SK-N-SH treated with all-trans-retinoic acid at 6 μM for 48 hours (cell line): ENCODE measurements around the gene OR8J3.

Source experiments
- ATAC-seq: fragments of 200-7000 bp; cut with Tn5 transposase; 3 replicates; pipeline ENCODE4 v1.9.1; 2020; ENCODE audit warnings: mild to moderate bottlenecking, moderate library complexity
- ARNTL ChIP-seq: fragments of 450-650 bp; formaldehyde crosslinking; IDR thresholded peaks from 2 replicates; pipeline ENCODE4 v1.5.0; 2020; ENCODE audit warnings: low read depth, mild to moderate bottlenecking, moderate library complexity, borderline replicate concordance
- BACH2 ChIP-seq: fragments of 250-450 bp; sonication (Bioruptor Pico); IDR thresholded peaks from 2 replicates; pipeline ENCODE4 v1.9.0; 2021; ENCODE audit warnings: mild to moderate bottlenecking, borderline replicate concordance
- CSDC2 ChIP-seq: fragments of 250-450 bp; sonication (Bioruptor Pico); IDR thresholded peaks from 2 replicates; pipeline ENCODE4 v1.5.0; 2020; ENCODE audit warnings: mild to moderate bottlenecking, moderate library complexity
- ESRRG ChIP-seq: fragments of 250-450 bp; sonication (Bioruptor Pico); IDR thresholded peaks from 2 replicates; pipeline ENCODE4 v1.6.1; 2021; ENCODE audit warnings: mild to moderate bottlenecking
- GLIS3 ChIP-seq: fragments of 250-450 bp; sonication (Bioruptor Pico); IDR thresholded peaks from 2 replicates; pipeline ENCODE4 v1.5.0; 2020; ENCODE audit warnings: mild to moderate bottlenecking, moderate library complexity
- ISL1 ChIP-seq: fragments of 250-450 bp; sonication (Bioruptor Pico); IDR thresholded peaks from 2 replicates; pipeline ENCODE4 v2.1.2; 2022; ENCODE audit warnings: mild to moderate bottlenecking, moderate library complexity
- OSR1 ChIP-seq: fragments of 250-450 bp; sonication (Bioruptor Pico); IDR thresholded peaks from 2 replicates; pipeline ENCODE4 v1.8.0; 2022; ENCODE audit warnings: moderate library complexity, mild to moderate bottlenecking, inconsistent platforms
- PPARA ChIP-seq: fragments of 250-450 bp; sonication (Bioruptor Pico); IDR thresholded peaks from 2 replicates; pipeline ENCODE4 v1.5.0; 2020; ENCODE audit warnings: mild to moderate bottlenecking, borderline replicate concordance
- RARB ChIP-seq: fragments of 250-450 bp; sonication (Bioruptor Pico); IDR thresholded peaks from 2 replicates; pipeline ENCODE4 v1.8.0; 2021; ENCODE audit warnings: mild to moderate bottlenecking, moderate library complexity
- SNAI2 ChIP-seq: fragments of 250-450 bp; sonication (Bioruptor Pico); IDR thresholded peaks from 2 replicates; pipeline ENCODE4 v1.5.0; 2020; ENCODE audit warnings: mild to moderate bottlenecking, moderate library complexity
- TCF4 ChIP-seq: fragments of 250-450 bp; sonication (Bioruptor Pico); IDR thresholded peaks from 2 replicates; pipeline ENCODE4 v1.8.0; 2021; ENCODE audit warnings: mild to moderate bottlenecking, moderate library complexity, borderline replicate concordance
- TOX ChIP-seq: fragments of 250-450 bp; sonication (Bioruptor Pico); IDR thresholded peaks from 2 replicates; pipeline ENCODE4 v1.8.0; 2021; ENCODE audit warnings: mild to moderate bottlenecking, moderate library complexity, borderline replicate concordance
- ZC3H10 ChIP-seq: fragments of 250-450 bp; sonication (Bioruptor Pico); IDR thresholded peaks from 2 replicates; pipeline ENCODE4 v1.5.1; 2021; ENCODE audit warnings: mild to moderate bottlenecking, moderate library complexity
- ZFP3 ChIP-seq: fragments of 250-450 bp; sonication (Bioruptor Pico); IDR thresholded peaks from 2 replicates; pipeline ENCODE4 v1.5.0; 2020; ENCODE audit warnings: mild to moderate bottlenecking, moderate library complexity
- ZFP30 ChIP-seq: fragments of 450-650 bp; formaldehyde crosslinking; IDR thresholded peaks from 2 replicates; pipeline ENCODE4 v1.5.0; 2022; ENCODE audit warnings: mild to moderate bottlenecking, moderate library complexity
- ZNF565 ChIP-seq: fragments of 450-650 bp; formaldehyde crosslinking; conservative IDR thresholded peaks from 2 replicates; pipeline ENCODE4 v1.5.0; 2020; ENCODE audit warnings: low read depth, mild to moderate bottlenecking, moderate library complexity
- ZNF70 ChIP-seq: fragments of 450-650 bp; formaldehyde crosslinking; IDR thresholded peaks from 2 replicates; pipeline ENCODE4 v1.5.0; 2020; ENCODE audit warnings: mild to moderate bottlenecking, moderate library complexity
- ZNF8 ChIP-seq: fragments of 450-650 bp; formaldehyde crosslinking; IDR thresholded peaks from 2 replicates; pipeline ENCODE4 v1.5.0; 2020; ENCODE audit warnings: mild to moderate bottlenecking, moderate library complexity
- TF ChIP-seq, protein P1 (sequence below): fragments of 250-450 bp; sonication (Bioruptor Pico); IDR thresholded peaks from 2 replicates; pipeline ENCODE4 v1.8.0; 2020; ENCODE audit warnings: mild to moderate bottlenecking, moderate library complexity, borderline replicate concordance
- TF ChIP-seq, protein P2 (sequence below): fragments of 250-450 bp; sonication (Bioruptor Pico); IDR thresholded peaks from 2 replicates; pipeline ENCODE4 v1.5.1; 2021; ENCODE audit warnings: mild to moderate bottlenecking, moderate library complexity
- TF ChIP-seq, protein P3 (sequence below): fragments of 250-450 bp; sonication (Bioruptor Pico); IDR thresholded peaks from 2 replicates; pipeline ENCODE4 v1.5.1; 2020; ENCODE audit warnings: low read depth, mild to moderate bottlenecking, moderate library complexity
- TF ChIP-seq, protein P4 (sequence below): fragments of 250-450 bp; sonication (Bioruptor Pico); IDR thresholded peaks from 2 replicates; pipeline ENCODE4 v1.5.0; 2020; ENCODE audit warnings: mild to moderate bottlenecking, moderate library complexity
- TF ChIP-seq, protein P5 (sequence below): fragments of 250-450 bp; sonication (Bioruptor Pico); IDR thresholded peaks from 2 replicates; pipeline ENCODE4 v1.8.0; 2021; ENCODE audit warnings: low read depth, mild to moderate bottlenecking, moderate library complexity, borderline replicate concordance

Gene OR8J3

DNA sequence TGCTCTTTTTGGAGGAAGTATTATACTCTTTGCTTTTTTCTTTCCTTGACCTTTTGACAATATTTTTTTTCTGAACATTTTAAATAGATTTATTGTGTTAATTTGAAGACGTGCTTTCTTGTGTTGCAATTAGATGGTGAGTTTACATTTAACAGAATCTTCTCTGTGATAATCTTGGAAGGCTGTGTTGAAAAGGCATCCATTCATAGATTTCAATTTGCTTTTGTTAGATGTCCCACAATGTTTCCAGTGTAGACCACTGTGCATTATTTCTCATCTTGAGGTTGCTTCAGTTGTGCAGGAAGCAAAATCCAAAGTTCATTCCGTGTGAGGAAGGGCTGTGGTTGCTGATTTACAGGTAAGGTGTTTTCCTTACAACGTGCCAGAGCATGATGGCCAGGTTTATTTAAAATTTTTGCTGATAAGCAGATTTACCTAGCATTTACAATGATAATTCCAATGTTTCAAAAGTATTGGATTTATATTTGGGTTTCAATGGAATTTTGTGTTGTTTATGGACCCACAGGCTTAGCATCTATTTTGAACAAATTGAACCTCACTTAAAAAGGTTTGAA is 32.3 kb upstream of the OR8J3 start:
- TF ChIP-seq ESRRG (CRISPR knock-in tag) = no peak
- no peak for TF ChIP-seq TCF4
- TF ChIP-seq, protein P1, sequence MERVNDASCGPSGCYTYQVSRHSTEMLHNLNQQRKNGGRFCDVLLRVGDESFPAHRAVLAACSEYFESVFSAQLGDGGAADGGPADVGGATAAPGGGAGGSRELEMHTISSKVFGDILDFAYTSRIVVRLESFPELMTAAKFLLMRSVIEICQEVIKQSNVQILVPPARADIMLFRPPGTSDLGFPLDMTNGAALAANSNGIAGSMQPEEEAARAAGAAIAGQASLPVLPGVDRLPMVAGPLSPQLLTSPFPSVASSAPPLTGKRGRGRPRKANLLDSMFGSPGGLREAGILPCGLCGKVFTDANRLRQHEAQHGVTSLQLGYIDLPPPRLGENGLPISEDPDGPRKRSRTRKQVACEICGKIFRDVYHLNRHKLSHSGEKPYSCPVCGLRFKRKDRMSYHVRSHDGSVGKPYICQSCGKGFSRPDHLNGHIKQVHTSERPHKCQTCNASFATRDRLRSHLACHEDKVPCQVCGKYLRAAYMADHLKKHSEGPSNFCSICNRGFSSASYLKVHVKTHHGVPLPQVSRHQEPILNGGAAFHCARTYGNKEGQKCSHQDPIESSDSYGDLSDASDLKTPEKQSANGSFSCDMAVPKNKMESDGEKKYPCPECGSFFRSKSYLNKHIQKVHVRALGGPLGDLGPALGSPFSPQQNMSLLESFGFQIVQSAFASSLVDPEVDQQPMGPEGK (CRISPR knock-in tag) = no peak
- no peak for TF ChIP-seq ZNF70 (CRISPR knock-in tag)
- no peak for TF ChIP-seq ZNF565
- TF ChIP-seq ZFP30 = no peak
- no peak for TF ChIP-seq PPARA
- TF ChIP-seq, protein P2, sequence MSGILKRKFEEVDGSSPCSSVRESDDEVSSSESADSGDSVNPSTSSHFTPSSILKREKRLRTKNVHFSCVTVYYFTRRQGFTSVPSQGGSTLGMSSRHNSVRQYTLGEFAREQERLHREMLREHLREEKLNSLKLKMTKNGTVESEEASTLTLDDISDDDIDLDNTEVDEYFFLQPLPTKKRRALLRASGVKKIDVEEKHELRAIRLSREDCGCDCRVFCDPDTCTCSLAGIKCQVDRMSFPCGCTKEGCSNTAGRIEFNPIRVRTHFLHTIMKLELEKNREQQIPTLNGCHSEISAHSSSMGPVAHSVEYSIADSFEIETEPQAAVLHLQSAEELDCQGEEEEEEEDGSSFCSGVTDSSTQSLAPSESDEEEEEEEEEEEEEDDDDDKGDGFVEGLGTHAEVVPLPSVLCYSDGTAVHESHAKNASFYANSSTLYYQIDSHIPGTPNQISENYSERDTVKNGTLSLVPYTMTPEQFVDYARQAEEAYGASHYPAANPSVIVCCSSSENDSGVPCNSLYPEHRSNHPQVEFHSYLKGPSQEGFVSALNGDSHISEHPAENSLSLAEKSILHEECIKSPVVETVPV (CRISPR knock-in tag) = no peak
- TF ChIP-seq, protein P3, sequence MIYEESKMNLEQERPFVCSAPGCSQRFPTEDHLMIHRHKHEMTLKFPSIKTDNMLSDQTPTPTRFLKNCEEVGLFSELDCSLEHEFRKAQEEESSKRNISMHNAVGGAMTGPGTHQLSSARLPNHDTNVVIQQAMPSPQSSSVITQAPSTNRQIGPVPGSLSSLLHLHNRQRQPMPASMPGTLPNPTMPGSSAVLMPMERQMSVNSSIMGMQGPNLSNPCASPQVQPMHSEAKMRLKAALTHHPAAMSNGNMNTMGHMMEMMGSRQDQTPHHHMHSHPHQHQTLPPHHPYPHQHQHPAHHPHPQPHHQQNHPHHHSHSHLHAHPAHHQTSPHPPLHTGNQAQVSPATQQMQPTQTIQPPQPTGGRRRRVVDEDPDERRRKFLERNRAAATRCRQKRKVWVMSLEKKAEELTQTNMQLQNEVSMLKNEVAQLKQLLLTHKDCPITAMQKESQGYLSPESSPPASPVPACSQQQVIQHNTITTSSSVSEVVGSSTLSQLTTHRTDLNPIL (CRISPR knock-in tag) = no peak
- no peak for TF ChIP-seq BACH2 (CRISPR knock-in tag)
- TF ChIP-seq ZNF8 (CRISPR knock-in tag) = no peak
- no peak for TF ChIP-seq CSDC2 (CRISPR knock-in tag)
- no peak for TF ChIP-seq GLIS3 (CRISPR knock-in tag)
- TF ChIP-seq ZFP3 (CRISPR knock-in tag) = no peak
- no peak for TF ChIP-seq ARNTL (CRISPR knock-in tag)
- no peak for TF ChIP-seq OSR1 (CRISPR knock-in tag)
- no peak for TF ChIP-seq ZC3H10 (CRISPR knock-in tag)
- TF ChIP-seq TOX (CRISPR knock-in tag) = no peak
- no peak for TF ChIP-seq RARB (CRISPR knock-in tag)
- TF ChIP-seq, protein P4, sequence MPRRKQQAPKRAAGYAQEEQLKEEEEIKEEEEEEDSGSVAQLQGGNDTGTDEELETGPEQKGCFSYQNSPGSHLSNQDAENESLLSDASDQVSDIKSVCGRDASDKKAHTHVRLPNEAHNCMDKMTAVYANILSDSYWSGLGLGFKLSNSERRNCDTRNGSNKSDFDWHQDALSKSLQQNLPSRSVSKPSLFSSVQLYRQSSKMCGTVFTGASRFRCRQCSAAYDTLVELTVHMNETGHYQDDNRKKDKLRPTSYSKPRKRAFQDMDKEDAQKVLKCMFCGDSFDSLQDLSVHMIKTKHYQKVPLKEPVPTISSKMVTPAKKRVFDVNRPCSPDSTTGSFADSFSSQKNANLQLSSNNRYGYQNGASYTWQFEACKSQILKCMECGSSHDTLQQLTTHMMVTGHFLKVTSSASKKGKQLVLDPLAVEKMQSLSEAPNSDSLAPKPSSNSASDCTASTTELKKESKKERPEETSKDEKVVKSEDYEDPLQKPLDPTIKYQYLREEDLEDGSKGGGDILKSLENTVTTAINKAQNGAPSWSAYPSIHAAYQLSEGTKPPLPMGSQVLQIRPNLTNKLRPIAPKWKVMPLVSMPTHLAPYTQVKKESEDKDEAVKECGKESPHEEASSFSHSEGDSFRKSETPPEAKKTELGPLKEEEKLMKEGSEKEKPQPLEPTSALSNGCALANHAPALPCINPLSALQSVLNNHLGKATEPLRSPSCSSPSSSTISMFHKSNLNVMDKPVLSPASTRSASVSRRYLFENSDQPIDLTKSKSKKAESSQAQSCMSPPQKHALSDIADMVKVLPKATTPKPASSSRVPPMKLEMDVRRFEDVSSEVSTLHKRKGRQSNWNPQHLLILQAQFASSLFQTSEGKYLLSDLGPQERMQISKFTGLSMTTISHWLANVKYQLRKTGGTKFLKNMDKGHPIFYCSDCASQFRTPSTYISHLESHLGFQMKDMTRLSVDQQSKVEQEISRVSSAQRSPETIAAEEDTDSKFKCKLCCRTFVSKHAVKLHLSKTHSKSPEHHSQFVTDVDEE (CRISPR knock-in tag) = no peak
- no peak for ATAC-seq

DNA sequence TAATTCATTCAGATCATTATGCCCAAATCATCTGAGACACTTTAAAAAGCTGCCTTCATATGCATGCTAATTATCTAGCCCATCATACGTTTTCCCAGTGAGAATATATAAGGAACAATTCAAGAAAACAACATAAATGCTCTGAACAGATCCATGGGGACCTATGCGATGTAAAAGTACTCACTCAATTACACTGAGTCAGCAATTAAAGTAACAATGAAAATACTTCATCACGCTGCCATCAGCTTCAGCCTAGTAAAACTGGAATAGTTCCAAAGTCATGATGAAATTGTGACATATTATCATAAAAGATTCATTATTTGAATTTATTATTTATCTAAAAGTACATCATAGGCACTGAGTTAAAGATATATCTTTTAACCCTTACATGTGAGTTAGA is 23.8 kb upstream of the OR8J3 start:
- ATAC-seq = no peak
- no peak for TF ChIP-seq ZNF70 (CRISPR knock-in tag)
- no peak for TF ChIP-seq ARNTL (CRISPR knock-in tag)
- TF ChIP-seq CSDC2 (CRISPR knock-in tag) = no peak
- TF ChIP-seq, protein P3 (CRISPR knock-in tag) = no peak
- no peak for TF ChIP-seq ZNF565
- TF ChIP-seq, protein P2 (CRISPR knock-in tag) = no peak
- no peak for TF ChIP-seq OSR1 (CRISPR knock-in tag)
- no peak for TF ChIP-seq TOX (CRISPR knock-in tag)
- no peak for TF ChIP-seq BACH2 (CRISPR knock-in tag)
- no peak for TF ChIP-seq PPARA
- TF ChIP-seq, protein P5, sequence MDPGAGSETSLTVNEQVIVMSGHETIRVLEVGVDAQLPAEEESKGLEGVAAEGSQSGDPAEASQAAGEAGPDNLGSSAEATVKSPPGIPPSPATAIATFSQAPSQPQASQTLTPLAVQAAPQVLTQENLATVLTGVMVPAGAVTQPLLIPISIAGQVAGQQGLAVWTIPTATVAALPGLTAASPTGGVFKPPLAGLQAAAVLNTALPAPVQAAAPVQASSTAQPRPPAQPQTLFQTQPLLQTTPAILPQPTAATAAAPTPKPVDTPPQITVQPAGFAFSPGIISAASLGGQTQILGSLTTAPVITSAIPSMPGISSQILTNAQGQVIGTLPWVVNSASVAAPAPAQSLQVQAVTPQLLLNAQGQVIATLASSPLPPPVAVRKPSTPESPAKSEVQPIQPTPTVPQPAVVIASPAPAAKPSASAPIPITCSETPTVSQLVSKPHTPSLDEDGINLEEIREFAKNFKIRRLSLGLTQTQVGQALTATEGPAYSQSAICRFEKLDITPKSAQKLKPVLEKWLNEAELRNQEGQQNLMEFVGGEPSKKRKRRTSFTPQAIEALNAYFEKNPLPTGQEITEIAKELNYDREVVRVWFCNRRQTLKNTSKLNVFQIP = no peak
- no peak for TF ChIP-seq ISL1 (CRISPR knock-in tag)
- TF ChIP-seq, protein P1 (CRISPR knock-in tag) = no peak
- no peak for TF ChIP-seq TCF4
- no peak for TF ChIP-seq SNAI2 (CRISPR knock-in tag)
- no peak for TF ChIP-seq ZNF8 (CRISPR knock-in tag)
